Endometrial microvascular endothelial cells (primary cell): ENCODE results near the gene NRP2. TPM values are rescaled to one million over a fixed set of nuclear protein-coding genes. Genes with fewer than 3 reads are reported as not detected.

Experiments used
- in situ Hi-C: cut with HindIII; loops from 2 replicates; pipeline ENCODE4 v1.10.0; 2017; ENCODE audit warnings: low sequenced_read_pairs, low pct_unique_long_range_greater_than_20kb; ENCODE audit errors: inconsistent ontology term
- total RNA-seq: library from RNA; depleted of rRNA; stranded (reverse); fragments of >200 nt; gene quantifications from one replicate; pipeline ENCODE4 v1.2.3, GENCODE V29; 2015; ENCODE audit errors: inconsistent ontology term

Gene NRP2
- total RNA-seq, 1 donor from 2014 or later: 56.2 TPM

GRCh38 chr2:205722283-205722918 is 40.1 kb downstream of the NRP2 start:
- in situ Hi-C loops: no loop called here

GRCh38 chr2:205723179-205723578 is 40.9 kb downstream of the NRP2 start:
- in situ Hi-C loops: no loop called here

GRCh38 chr2:205725059-205725458 is 42.8 kb downstream of the NRP2 start:
- in situ Hi-C loops: no loop called here

DNA sequence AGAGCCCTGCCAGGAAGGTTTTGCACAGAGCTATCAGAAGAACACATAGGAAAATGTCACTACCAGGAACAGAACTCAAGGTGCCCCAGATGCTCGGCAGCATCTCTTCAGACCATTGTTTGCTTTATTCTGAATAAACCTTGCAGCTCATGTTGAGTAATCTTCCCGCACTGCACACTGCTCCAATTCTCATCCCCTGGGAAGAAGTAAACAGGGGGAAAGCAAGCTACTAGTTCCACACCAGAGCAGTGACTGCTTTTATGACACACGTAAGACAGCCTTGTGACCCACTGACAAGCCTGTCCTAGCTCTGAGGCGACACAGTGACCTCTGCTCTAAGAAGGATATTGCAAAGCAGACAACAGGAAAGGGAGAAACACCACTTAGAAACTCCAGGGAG is 44.2 kb downstream of the NRP2 start:
- in situ Hi-C loops: no loop called here

- in situ Hi-C loops: no loop called here
Observed at GRCh38 chr2:205727174-205727573, 44.9 kb downstream of the NRP2 start.

DNA sequence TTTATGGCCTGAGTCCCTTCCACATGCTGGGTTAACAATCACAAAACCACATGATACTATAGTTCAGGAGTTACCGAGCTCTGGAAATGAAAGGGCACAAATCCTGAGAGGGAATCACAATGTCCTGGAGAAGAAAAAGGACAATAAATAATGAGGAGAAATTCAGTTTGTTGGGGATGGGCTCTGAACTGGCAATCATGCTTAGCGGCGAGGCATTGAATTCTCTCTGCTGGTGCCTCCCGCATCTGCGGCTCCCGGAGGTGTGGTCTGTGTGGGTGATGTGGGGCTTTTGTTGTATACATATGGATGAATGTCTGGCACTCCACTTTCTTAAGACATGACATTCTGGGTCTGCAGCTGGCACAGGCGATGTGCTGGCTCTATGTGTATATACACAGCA is 46.1 kb downstream of the NRP2 start:
- in situ Hi-C loops: no loop called here

DNA sequence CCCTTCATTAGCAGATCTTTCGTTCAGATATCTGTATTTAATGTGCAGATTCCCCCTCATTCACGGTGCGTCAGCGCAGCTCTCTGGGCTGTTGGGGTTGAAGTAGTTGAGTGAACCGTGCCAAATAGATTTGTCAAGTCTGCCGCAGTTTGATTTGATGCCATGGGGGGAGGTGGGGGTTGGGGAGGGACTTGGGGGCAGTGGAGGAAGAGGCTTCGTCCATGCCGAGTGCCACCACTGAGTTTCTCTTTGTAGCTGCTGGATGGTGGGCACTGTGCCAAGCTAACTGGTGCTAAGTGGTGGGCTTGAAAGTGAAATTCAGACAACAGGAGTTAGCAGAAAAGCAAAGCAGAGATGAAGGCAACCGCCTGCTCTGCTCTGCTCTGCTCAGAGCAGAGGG is 47.9 kb downstream of the NRP2 start:
- in situ Hi-C loops: no loop called here

- in situ Hi-C loops: no loop called here
Observed at GRCh38 chr2:205730701-205731582, 48.6 kb downstream of the NRP2 start.

DNA sequence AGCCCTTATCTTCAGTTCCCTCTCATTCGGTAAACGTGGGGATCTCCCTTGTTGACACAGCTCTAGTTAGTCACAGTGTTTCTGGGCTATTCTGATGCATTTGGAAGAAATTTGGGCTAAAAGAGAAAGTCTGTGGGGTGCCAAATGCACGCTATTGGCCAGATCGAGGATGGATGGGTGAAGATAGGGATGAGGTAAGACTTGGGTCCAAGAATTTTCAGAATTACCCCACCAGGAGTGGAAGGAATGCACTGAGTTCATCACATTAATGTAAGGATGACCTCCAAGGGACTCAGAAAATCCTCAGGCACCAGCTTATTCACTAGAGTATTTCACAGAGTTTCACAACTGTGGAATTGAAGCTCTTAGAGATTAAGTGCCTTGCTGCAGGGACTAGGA is 49.3 kb downstream of the NRP2 start:
- in situ Hi-C loops: no loop called here

DNA sequence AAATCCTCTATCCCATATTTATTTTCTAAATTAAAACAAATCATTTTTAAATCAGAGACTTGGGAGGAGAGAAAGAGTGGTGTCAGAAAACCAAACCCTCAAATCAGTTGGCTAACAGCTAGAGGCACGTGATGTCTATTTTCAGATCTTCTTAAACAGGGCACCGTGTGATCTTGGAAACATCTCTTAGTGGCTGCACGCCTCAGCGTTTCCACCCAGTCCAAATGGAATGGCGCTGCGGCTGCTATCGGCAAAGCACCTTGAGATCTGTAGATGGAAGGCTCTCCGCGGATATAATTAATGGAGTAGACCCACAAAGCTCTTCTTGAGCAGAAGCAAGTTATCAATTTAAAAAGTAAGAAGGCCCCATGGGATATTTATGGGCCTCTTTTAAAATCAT is 50.0 kb downstream of the NRP2 start:
- in situ Hi-C loops: no loop called here

DNA sequence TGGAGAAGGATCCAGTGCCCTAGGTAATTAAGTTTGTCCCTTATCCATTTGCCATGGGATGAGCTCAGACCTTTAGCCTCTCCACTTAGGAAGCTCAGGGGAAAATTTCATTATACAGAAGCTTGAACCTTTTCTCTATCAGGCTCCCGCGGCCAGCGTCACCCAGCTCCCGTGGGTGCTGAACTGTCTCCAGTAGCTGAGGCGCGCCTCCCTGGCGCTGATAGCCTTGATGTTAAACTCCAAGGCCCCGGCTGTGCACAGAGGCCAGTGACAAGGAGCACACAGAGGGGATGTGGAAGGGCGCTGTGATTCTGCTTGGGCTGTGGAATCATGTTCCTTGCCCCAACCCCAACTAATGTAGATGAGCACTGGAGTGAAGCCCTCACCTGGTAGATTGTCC is 50.8 kb downstream of the NRP2 start:
- in situ Hi-C loops: no loop called here

GRCh38 chr2:205733648-205734047 is 51.3 kb downstream of the NRP2 start:
- in situ Hi-C loops: no loop called here

DNA sequence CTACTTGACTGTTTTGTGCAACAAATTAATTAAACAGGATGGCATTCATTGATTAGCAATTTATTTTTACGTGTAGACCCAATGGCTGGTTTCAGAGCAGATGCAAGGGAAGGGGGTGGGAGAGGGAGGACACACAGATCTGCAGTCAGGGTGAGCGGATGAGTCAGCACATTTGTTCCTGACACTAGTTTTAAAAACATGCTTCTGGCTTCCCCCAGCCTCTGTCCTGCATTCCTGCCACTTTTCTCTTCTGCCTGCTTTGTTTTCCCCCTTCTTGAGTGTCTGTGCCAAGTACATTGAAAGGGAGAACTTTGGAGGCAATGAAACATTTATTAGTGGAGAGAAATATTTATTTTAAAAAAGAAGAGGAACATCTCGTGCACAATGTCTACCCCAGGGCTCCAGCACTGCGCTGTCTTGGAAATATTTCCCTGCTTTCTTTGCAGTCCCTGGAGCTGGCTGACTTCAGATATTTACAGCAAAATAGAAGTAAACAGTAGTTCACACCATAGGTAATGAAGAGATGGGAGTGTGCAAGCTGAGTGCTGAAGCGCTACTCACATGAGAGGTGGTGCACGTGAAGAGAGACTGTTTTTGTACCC is 52.2 kb downstream of the NRP2 start:
- in situ Hi-C loops: no loop called here

- in situ Hi-C loops: no loop called here
Observed at GRCh38 chr2:205738117-205738968, 56.0 kb downstream of the NRP2 start.

- in situ Hi-C loops: no loop called here
Observed at GRCh38 chr2:205739620-205740019, 57.3 kb downstream of the NRP2 start.

GRCh38 chr2:205740381-205740780 is 58.1 kb downstream of the NRP2 start:
- in situ Hi-C loops: no loop called here

DNA sequence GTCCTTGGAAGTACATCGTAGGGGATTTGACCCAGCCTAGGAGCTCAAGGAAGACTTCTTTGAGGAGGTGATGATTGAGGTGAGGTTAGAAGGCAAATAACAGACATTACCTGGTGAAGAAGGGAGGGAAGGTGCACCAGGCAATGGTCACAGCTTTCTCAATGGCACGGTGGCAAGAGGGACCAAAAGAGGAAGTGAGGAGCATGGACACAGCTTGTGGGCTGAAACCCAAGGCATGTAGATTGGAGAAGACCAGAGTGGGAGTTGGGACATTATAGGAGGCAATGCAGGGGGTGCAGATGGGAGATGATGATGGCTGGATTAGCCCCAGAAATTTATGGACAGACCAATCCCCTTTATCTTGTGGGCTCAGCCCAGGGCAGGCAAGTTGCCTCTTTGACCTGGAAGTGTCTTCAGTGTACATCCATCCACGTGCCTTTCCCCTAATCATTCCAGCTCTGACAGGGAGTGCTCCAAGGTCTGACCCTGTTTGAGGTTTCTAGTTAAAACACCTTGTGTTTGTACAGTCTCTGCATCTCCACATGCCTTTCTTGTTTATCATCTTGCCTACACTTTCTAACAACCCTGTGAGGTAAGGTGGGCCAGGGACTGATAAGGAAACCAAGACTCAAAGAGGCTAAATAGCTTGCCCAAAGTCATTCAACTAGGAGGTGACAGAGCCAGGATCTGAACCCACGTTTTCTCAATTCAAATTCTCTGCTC is 59.1 kb downstream of the NRP2 start:
- in situ Hi-C loops: no loop called here

- in situ Hi-C loops: no loop called here
Observed at GRCh38 chr2:205743137-205743536, 60.8 kb downstream of the NRP2 start.
